DMS153 (cell line): ENCODE data around the gene KNCN.
A peak's percentile ranks its signal among the peaks of the same experiment; 100 is the strongest.

ENCODE experiments used
- DNase-seq: peaks from one replicate; lab custom pipeline; 2025; lab: John Stamatoyannopoulos, UW

KNCN gene

DNA sequence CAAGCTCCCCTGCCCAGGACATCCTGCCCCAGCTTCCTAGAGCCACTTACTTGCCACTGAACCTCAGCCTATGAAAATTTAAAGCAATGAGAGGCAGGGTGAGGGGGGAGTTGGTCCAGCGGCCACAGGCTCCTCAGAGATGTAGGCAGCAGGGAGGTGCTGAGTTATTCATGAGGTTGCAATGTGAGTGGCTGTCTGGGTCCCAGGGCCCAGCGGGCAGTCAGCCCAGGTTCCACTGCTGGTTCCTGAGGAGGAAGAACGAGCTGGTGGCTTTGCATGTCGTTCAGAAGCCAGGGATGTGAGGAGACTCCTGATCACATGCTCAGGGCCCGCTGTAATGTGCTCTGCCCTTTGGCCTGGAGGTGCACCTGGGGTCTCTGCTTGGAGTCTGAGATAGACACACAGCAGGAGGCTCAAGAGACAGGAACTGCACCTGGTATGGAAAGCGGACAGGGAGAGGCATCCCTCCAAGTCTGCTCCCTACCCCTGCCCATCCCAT lies at the start of gene KNCN:
TSS of gene KNCN (minus strand) at position 51 of the 499 bp plus-strand sequence. CDS start 432 bp downstream, outside the sequence.
- DNase-seq = no peak

DNA sequence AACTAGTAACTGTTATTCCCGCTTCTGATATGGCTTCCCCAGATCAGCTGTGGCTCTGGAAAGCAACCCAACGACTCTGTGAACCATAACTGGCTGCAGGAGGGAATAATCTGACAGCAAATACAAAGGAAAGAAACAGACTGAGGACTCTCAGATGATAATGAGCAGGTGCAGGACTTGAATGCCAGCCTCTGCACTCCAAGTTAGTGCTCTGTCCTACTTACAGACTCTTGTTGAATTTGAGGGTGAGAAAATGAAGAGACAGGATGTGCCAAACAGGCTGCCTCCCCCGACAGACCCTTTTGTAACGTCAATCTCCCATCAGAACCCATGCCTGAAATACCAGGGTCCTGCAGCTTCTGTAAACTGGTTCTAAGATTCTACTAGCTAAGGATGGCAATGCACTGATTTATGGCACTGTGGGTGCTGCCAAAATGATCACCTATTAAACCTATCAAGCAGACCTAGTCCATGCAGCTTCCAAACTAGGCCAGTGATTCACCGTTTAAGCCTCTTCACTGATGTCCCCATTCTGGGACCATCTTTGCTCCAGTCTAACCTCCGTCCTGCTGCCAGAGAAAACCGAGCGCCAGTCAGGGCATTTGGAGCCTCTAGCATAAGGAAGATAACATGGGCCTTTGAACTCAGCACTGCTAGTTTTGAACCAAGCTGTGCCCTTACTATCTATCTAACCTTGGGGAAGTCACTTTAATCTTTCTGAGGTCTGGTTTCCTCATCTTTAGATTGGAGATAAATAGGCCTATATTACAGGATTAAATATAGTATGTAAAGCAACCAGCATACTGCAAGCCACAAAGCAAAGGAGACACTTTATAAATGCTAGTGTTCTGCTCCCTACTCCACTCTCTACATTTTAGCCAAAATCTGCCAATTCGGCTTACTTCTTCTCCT lies 47.9 kb upstream of the KNCN start:
- DNase-seq = no peak

DNA sequence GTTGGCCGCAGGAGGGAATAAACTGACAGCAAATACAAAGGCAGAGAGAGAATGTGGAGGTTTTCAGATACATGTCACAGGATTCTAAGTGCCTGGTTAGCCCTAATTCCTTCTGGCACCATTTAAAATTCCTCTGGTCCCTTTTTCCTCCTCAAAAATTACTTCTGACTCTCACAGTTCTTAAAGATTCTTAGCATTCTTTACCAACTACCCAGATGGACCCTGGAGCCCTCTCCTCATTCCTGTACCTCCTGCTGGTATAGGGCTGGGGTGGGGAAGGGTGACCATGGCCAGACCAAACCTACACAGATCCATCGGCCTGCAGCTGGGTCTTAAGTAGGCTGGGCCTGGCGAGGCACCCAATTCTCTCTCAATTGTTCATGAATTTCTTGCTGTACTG lies 45.4 kb upstream of the KNCN start:
- no peak for DNase-seq

DNA sequence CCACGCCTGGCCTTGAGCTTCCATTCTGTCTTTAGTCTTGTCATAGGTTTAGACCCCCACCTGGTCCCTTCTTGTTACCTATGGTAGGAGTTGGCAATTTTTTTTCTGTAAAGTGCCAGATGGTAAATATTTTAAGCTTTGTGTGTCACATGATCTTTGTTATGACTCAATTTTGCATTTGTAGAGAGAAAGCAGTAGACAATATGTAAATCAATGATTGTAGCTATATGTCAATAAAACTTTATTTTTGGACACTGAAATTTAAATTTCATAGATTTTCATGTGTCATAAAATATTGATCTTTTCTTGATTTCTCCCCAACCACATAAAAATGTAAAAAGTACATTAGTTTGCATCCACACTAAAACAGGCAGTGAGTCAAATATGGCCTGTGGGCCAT lies 44.6 kb upstream of the KNCN start:
- no peak for DNase-seq

DNA sequence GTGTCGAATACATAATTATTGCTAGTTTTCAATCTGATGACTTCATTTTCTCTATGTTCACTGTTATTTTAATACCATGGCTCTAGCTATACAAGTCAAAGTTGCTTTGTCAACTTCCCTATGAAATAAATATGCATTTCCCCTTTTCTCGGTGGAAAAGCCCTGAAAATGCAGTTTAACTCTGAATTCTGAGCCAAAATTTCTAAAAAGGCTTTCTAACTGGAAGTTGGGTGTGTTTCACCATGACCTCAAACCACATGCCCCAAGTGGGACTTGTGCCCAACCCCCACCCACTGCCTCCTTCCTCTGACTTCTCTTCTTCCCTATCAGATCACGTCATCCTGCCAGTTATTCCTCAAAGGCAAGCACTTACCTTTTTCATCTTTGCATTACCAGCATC lies 43.7 kb upstream of the KNCN start:
- DNase-seq = no peak

DNA sequence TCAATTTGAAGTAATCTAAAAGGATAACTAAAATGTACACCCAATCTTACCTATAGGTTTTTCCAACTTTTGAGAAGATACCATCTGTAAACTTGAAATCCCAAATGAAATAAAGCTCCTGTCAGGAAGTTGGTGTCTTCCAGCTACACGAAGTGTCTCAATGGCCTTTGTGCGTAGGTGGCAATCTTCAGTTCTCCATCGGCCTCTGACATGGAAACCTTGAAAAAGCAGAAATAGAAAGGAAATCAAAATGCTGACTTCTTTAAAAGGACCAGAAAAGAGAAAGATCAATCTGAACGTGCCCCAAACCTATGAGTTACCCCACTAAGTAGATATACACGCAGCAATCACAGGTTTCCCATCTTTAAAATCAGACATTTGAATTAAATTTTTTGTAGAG lies 42.6 kb upstream of the KNCN start:
- no peak for DNase-seq

DNA sequence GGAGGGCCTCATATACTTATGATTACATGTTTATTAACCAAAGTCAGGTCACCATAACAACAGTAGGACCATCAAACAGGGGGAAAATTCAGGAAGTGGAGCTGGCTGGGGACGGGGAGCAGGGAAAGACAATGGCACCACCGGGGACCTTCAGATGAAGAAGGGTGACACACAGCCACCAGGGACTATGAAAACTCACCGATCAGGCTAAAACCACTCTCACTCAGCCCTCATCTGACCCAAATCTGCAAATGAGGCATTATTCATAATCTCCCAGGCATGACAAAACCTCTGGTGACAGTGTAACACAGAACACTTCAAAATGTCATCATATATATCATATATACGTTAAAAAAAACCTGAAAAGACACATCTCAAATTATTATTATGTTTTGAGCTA lies 41.4 kb upstream of the KNCN start:
- DNase-seq = no peak

DNA sequence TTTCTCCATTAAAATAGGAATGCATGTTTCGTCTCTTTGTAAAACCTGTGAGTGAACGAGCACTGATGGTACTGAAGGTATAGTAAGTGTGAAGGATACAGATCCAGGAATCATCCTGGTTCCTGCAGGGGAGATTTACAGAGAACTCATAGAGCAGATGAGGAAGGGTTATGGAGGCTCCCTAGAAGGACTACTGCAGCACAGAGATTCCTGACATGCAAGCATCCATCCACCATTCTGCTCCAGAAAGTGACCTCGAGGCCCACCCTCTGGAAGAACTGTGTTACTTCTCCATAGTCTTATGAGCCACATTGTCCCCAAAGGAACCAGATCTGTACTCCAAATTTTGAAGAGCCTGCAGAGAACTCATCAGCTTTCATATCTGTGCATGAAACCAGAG lies 38.1 kb upstream of the KNCN start:
- DNase-seq = no peak

DNA sequence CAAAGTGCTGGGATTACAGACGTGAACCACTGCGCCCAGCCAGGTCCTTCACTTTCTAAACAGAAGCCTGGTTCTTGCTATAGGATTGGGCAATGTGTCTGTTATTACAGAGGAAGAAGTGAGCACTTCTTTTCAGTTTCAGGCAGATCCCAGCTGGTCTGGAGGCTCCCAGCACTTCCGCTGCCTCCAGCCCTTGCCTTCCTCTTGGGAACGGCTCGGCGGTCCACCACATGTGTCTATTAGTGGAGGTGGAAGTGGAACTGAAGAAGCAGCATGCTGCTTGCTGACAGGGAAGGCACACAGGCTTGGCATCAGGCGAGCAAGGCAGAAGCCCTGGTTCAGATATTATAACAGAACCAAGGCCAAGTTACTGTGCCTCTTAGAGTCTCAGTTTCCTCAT lies 35.6 kb upstream of the KNCN start:
- DNase-seq = no peak

DNA sequence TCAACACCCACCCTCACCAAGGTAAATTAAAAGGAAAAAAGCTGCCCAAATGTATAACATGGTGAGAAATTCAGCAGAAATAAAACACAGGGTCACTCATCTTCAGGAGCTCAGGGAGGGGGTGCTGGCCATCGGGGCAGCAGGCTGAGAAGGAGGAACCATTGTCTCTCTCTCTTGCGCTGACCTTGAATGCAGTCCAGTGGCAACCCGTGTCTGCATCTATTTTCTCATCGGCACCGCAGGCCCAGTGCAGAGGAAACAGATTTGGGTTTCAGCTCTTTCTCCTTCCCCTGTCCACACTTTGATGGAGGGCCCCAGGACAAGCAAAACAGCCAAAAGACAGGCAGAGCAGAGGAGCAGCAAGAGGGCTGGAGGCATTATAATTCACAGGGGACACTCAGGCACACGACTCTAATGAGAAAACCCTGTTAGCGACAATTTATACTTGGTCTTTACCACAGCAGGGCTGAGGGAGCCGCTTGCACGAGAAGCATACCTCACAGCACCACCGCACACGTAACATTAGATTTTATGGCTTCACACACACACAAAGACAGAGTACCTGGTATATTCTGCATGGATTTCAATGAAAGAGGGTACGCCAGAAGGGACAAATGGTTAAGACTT lies 34.0 kb upstream of the KNCN start:
- no peak for DNase-seq

DNA sequence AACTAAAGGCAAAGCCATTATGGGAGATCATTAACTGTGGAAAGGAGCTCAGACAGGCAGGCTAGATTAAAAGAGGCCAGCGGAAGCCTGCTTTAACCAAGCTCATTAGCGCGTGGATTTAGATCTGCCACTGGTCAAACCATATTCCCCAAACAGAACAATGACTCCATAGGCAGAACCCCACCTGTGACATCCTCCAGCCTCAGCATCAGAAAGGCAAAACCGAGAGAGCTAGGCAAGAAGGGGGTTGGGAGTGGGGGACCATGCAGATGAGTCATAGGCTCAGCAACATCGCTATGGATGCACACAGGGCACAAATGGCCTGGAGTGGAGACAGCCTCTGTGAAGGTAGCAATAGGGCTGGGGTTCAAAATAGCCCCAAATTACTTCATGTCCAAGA lies 32.0 kb upstream of the KNCN start:
- DNase-seq = no peak

DNA sequence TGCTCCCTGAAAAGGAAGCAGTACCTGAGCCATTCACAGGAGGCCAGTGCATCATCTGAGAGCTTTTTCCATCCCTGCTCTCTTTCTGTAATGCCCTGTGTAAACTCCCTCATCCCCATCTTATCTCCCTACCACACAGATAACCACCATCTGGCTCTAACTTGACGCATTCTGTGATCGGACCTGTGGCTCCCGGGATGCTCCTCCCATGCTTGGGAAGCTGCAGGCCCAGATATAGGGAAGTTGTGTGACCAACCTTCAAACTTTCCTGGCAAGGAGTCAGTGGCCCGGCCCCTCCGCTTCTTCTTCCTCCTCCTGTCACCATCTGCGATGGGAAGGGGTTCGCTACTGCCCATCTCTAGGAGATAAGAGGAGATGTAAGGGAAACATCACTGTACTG lies 31.5 kb upstream of the KNCN start:
- DNase-seq = no peak

DNA sequence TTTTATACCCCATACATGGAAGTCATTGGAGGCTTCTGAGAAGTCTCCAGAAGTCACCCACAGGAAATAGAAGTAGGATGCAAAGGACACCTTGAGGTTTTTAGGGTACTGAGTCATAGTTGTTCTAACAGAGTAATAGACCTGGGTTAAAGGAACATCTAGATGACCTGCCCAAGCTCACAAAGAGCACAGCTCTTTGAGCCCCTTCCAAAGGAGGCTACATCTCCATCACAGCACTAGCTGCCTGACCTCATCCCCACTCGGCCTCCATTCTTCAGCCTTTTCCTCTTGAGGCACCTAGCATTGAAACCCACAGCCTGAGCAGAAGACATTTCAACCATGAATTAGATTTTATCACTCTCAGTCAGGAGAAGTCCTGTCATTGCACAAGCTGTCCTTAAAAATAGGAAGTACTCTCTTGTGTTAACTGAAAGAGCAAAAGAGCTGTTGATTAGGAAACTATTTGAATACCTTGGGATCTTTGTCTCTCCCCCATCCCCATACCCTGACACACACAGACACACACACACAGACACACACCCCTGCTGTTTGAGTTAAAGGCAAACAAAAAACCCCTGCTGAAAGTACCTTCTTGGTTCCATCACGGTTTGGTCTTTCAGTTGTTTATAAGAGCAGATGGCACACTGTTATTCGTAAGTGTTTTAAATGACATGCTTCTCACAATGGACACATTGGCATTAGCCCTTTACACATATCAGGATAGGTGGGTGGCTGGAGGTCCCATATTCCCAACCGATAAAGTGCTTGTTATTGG lies 30.4 kb upstream of the KNCN start:
- DNase-seq = no peak

DNA sequence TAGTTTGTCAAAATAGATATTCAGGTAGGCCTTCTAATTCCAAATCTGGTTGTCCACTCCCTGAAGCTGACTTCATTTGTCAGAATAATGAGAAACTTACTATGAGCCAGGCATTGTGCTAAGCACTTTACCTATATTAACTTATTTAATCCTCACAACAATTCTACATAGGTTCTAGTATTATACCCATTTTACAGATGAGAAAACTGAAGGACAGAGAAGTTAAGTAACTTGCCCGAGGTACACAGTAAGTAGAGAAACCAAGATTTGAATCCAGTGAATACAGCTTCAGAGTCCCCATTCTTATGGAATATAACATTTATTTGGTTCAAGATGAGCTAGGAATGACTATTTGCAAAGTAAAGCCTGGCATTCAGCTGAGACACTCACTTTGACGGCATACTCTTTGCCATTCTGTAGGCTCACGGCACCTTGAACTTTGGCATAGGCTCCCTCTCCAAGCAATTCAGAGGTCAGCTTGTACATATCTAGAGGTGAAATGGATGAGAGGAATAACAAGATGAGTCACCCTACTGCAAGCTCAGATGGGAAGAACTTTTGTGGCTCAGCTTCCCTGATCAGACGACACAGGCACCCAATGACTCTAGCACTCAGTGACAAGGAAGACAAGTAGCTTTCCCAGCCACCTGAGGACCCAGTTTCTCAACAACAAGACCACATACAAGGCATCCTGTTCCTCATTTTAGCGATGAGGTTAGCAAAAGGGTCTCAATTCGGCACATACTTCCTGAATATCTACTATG lies 28.9 kb upstream of the KNCN start:
- no peak for DNase-seq

DNA sequence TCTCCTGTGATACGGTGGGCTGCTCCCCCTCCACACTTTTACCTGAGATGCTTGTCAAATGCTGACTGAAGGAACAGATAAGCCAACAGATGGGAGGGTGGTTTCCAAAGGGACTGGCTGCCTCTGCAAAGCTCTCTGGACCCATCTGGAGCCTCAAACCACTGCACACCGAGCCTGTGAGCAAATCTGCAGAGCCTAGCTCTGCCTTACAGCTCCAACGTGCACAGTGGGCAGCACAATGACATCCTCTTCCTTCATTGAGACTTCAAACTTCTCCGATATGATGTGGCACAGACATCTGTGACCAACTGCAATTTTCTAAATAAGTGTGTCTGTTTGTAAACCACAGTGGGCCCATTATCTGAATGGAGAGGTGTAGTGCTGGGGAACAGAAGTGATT lies 26.2 kb upstream of the KNCN start:
- DNase-seq = no peak

DNA sequence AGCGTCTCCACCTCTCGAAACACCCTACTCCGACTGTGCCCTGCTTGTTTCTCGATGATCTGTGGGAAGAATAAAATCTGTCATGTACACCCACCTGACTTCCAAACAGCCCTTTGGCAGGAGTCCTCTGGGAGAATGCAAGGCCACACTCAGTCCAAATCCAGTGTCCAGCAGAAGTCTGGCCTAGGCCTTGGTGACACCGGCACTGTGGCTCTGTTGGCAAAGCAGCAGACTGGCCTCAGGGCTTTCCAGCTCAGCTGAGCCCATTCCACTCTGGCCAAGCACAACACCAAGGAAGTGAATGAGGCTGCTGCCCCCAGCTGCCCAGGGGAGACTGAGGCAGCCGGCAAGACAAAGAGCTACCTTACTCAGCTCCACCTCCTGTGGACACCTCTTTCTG lies 25.1 kb upstream of the KNCN start:
- no peak for DNase-seq

DNA sequence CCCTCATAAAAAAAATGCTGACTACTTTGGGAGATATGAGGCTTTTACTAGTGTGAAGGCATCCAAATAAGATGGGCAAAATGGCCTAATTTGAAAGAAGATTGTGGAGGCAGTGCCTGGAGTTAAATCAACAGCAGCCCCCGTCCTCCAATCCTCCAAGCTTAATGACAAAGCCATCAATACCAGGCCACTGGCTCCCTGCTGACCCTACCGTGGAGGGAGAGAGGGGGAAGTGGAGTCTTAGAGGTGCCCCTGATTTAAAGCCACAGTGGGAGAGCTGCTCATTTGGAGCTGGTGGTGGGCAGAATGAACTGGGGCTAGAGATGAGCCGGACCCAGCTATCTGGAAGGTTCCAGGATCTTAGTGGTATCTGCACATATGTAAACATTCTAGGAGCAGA lies 24.3 kb upstream of the KNCN start:
- DNase-seq = no peak

DNA sequence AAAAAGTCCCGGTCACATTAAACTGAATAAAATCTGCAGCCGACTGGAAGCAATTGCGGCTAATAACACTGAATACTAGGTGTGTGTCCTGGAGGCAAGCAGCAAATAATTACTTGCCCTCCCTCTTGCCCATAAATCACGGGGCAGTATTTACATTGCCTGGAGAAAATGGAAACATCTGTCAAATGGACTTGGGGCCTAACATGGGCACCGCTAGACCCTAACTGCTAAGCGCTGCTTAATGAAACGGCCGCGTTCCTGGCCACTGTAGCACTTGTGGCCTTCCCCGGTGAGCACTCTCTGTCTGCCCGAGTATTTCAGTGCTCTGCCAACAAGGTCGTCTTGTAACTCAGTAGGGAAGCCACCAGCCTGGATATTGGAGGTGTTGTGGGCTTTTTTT lies 23.9 kb upstream of the KNCN start:
- peak; percentile 60 for DNase-seq

DNA sequence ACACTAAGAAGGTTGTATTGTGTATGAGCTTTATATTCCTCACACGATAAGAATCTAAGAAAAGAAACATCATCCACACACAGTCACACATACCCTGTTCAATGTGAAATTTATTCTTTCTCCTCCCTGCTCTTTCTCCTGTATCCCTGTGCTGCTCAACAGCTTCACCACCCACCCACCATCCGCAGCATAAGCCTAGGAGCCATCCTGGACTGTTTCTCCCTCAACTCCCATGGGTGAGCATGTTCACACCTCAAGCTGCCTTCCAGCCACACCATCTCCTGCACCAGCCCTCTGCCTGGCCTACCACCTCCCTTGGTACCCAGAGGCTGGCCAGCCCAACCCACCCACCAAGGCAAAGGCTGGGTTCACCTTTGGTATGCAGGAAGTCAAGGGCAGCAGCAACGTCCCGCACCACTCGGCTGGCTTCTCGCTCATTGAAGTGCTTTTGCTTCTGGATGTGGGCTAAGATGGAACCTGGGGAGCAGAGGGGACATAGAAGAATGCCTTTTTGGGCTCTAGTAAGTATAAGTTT lies 20.3 kb upstream of the KNCN start:
- no peak for DNase-seq

DNA sequence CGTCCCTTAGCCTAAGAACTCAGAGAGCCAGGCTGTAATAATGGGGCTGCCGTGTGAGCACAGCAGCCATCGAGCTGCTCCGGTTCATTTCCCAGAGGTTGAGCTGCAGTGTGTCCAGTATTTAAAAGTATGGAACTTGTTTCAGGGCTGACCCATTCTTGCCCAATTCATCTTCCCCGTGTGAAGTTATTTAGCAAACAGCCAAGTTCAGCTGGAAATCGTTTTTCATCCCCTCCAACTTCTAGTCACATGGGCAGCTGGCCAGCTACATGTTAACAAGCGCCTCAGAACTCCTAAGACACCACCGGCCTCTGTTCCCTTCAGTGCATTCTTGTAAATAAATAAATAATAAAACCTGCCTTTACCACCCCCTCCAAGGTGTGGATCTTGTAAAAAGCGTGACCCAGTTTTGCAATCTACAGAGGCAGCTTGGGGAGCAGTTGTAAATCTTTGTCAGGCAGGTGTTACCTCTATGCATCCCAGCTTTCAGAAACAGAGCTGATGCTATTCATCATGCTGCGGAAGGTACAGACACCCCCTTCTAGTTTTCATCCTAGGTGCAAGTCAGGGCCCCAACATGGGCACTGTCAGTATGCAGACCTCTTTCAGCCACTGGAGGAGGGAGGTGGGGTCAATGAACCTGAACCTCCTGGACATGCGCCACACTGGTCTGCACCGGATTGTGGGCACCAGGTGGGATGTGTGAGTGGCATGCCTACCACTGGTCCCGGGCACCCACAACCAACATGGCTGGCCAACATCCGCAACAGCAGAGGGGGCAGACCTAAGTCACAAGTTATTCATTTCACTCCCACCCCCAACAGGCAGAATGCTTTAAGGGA lies 18.7 kb upstream of the KNCN start:
- no peak for DNase-seq

DNA sequence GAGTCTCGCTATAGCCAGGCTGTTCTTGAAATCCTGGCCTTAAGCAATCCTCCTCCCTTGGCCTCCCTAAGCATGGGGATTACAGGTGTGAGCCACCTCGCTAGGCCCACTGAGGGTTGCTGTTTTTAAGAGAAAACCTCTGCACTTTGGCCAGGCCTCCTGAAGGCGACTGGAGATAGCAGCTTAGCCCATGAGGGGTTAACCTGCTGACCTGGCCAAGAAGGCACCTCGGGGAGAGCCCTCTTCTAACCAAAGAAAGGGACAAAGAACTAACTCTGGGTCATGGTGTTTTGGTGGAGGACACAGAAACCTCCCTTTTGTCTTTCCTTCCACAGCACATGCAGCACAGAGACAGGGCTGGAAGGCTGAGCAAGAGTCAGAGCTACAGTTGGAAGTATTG lies 17.7 kb upstream of the KNCN start:
- DNase-seq = no peak
